ENCODE results near the gene RNF217. TPM values are rescaled to one million over a fixed set of nuclear protein-coding genes. Genes with fewer than 3 reads are reported as not detected.

Gene RNF217
- total and polyA plus RNA-seq, 10 donors = 0.89 to 17.1 (median 10.0) TPM

- Histone ChIP-seq H3K36me3 (no peaks in the 10 kb centered on the region), H3K9me3 (no peaks in the 10 kb centered on the region), H3K4me3 (no peak overlapping the region), H3K4me1 (no peaks in the 10 kb centered on the region), H3K27ac (no peak overlapping the region), H3K27me3 (replicated peaks in 1 of 7) (no peaks in the 10 kb centered on the region)
- DNase-seq = no peak
- WGBS, 5 donors = 44 to 77% (median 53%) methylated on average over 1 of the region's 1 CpG
- TF ChIP-seq CTCF (IDR thresholded peaks at IDR 0.05 in 8 of 11, conservative IDR thresholded peaks at IDR 0.05 in 3 of 11) (no peak), POLR2AphosphoS5 (IDR thresholded peaks at IDR 0.05) (no peak), POLR2A (IDR thresholded peaks at IDR 0.05) (no peak)
- intact Hi-C loops (cut with DNase I; ENCODE audit: low total_unique reads) = no loop called here
Measured at GRCh38 chr6:125132058-125132457, 169.8 kb downstream of the RNF217 start.

- Histone ChIP-seq H3K4me1 (no peaks in the 10 kb centered on the region), H3K27me3 (replicated peaks in 1 of 7) (no peaks in the 10 kb centered on the region), H3K4me3 (no peak overlapping the region), H3K27ac (no peak overlapping the region), H3K9me3 (no peaks in the 10 kb centered on the region), H3K36me3 (no peaks in the 10 kb centered on the region)
- 73 to 90% (median 85%) methylated on average over 3 of the region's 3 CpGs for WGBS, 5 donors
- no peak for TF ChIP-seq POLR2A (IDR thresholded peaks at IDR 0.05)
- no peak for TF ChIP-seq CTCF (IDR thresholded peaks at IDR 0.05 in 8 of 11, conservative IDR thresholded peaks at IDR 0.05 in 3 of 11)
- DNase-seq = no peak
- intact Hi-C loops (cut with DNase I; ENCODE audit: low total_unique reads) = no loop called here
Measured at GRCh38 chr6:125136378-125136777, 174.1 kb downstream of the RNF217 start.

- H3K36me3 ChIP-seq = no peaks in the 10 kb centered on the region
- no peak overlapping the region for H3K27ac ChIP-seq
- peaks cover 0 to 4% (median 0%) of the 10 kb centered on the region in 8 donors for H3K9me3 ChIP-seq
- H3K27me3 ChIP-seq (replicated peaks in 1 of 7) = no peaks in the 10 kb centered on the region
- H3K4me3 ChIP-seq = no peak overlapping the region
- TF ChIP-seq CTCF (IDR thresholded peaks at IDR 0.05 in 8 of 11, conservative IDR thresholded peaks at IDR 0.05 in 3 of 11) (no peak), POLR2A (IDR thresholded peaks at IDR 0.05) (no peak), POLR2AphosphoS5 (IDR thresholded peaks at IDR 0.05) (no peak)
- no peaks in the 10 kb centered on the region for H3K4me1 ChIP-seq
- DNase-seq = no peak
- WGBS, 5 donors = 75 to 94% (median 88%) methylated on average over 2 of the region's 2 CpGs
- intact Hi-C loops (cut with DNase I; ENCODE audit: low total_unique reads) = no loop called here
Measured at GRCh38 chr6:125138083-125138482, 175.8 kb downstream of the RNF217 start.

- DNase-seq = no peak
- Histone ChIP-seq H3K27ac (no peak overlapping the region), H3K9me3 (peaks cover 0 to 10% (median 0%) of the 10 kb centered on the region in 8 donors), H3K4me3 (no peak overlapping the region), H3K27me3 (replicated peaks in 1 of 7) (no peaks in the 10 kb centered on the region), H3K36me3 (no peaks in the 10 kb centered on the region), H3K4me1 (no peaks in the 10 kb centered on the region)
- TF ChIP-seq POLR2AphosphoS5 (IDR thresholded peaks at IDR 0.05) (no peak), CTCF (IDR thresholded peaks at IDR 0.05 in 8 of 11, conservative IDR thresholded peaks at IDR 0.05 in 3 of 11) (no peak), POLR2A (IDR thresholded peaks at IDR 0.05) (no peak)
- intact Hi-C loops (cut with DNase I; ENCODE audit: low total_unique reads) = no loop called here
Measured at GRCh38 chr6:125140808-125141207, 178.6 kb downstream of the RNF217 start.

Other genes with a start within 250 kb of the RNF217 start
- 1 to 10 TPM; 2.5 to 9.1 (median 4.7) TPM for gene TPD52L1, start 191.3 kb downstream of the RNF217 start, total RNA-seq
- 1 to 10 TPM in 2 of 3 donors, under 1 TPM in 1; 0.80 to 3.0 (median 2.0) TPM for gene TPD52L1, start 191.3 kb downstream of the RNF217 start, polyA plus RNA-seq